Measurements from ENCODE around the gene GSTK1.
"Not testable (repeated sequence)": the region's sequence is repeated elsewhere in the genome, so short reads cannot be mapped to it uniquely, and the experiment has no call there.

The GSTK1 gene

GRCh38 chr7:143279186-143280098 lies 16.2 kb downstream of the GSTK1 start:
- no peak for DNase-seq

- DNase-seq: no peak
Measured at GRCh38 chr7:143280160-143280559, 16.9 kb downstream of the GSTK1 start.

GRCh38 chr7:143280566-143280965 lies 17.3 kb downstream of the GSTK1 start:
- no peak for DNase-seq

GRCh38 chr7:143281529-143281928 lies 18.3 kb downstream of the GSTK1 start:
- DNase-seq: no peak

GRCh38 chr7:143282124-143282523 lies 18.9 kb downstream of the GSTK1 start:
- no peak for DNase-seq

- no peak for DNase-seq
Measured at GRCh38 chr7:143283381-143283780, 20.1 kb downstream of the GSTK1 start.

GRCh38 chr7:143284591-143285469 lies 21.6 kb downstream of the GSTK1 start, which contains the start of gene TMEM139:
TMEM139 (plus strand) TSS chr7:143284958; CDS start chr7:143285958, 1,000 bp downstream.
- no peak for DNase-seq

GRCh38 chr7:143285470-143285778 lies 22.2 kb downstream of the GSTK1 start:
- DNase-seq: no peak

GRCh38 chr7:143285806-143286521 lies 22.7 kb downstream of the GSTK1 start:
- DNase-seq: no peak

- DNase-seq: no peak
Measured at GRCh38 chr7:143286522-143286890, 23.3 kb downstream of the GSTK1 start.

GRCh38 chr7:143287339-143287934 lies 24.2 kb downstream of the GSTK1 start:
- DNase-seq: no peak

- DNase-seq: peak; percentile 98 to 99
Measured at GRCh38 chr7:143287935-143288826, 24.9 kb downstream of the GSTK1 start, which contains the start of gene CASP2. CASP2 (plus strand) TSS chr7:143288351; CDS start chr7:143288456, 105 bp downstream.

GRCh38 chr7:143288836-143289235 lies 25.6 kb downstream of the GSTK1 start:
- DNase-seq: no peak

- no peak for DNase-seq
Measured at GRCh38 chr7:143289421-143289820, 26.2 kb downstream of the GSTK1 start.

- DNase-seq: not testable (repeated sequence)
Measured at GRCh38 chr7:143289888-143290287, 26.6 kb downstream of the GSTK1 start.

- DNase-seq: no peak
Measured at GRCh38 chr7:143290293-143290692, 27.1 kb downstream of the GSTK1 start.

GRCh38 chr7:143292876-143293275 lies 29.6 kb downstream of the GSTK1 start:
- no peak for DNase-seq

GRCh38 chr7:143295870-143296269 lies 32.6 kb downstream of the GSTK1 start:
- DNase-seq: no peak

GRCh38 chr7:143296686-143297085 lies 33.4 kb downstream of the GSTK1 start:
- no peak for DNase-seq

- DNase-seq: no peak
Measured at GRCh38 chr7:143299346-143299745, 36.1 kb downstream of the GSTK1 start.

GRCh38 chr7:143299840-143300239 lies 36.6 kb downstream of the GSTK1 start:
- peak; percentile 55 to 63 for DNase-seq
